DOHH2 (cell line): ENCODE data around the gene PPARD.
A peak's percentile ranks its signal among the peaks of the same experiment; 100 is the strongest.

Source experiments
- H3F3A ChIP-seq: fragments of 200-600 bp; sonication (generic), shearing (Covaris generic); 2 replicates; pipeline ENCODE4 v1.6.0; 2016; ENCODE audit warnings: antibody characterized with exemption, mild to moderate bottlenecking; ENCODE audit not compliant: control insufficient read depth, insufficient read depth
- H3K27ac ChIP-seq: fragments of 200-600 bp; sonication (generic); 2 replicates; pipeline ENCODE4 v1.5.1; 2014; ENCODE audit warnings: low read depth, mild to moderate bottlenecking, low read length, moderate library complexity
- H3K27me3 ChIP-seq: fragments of 200-600 bp; sonication (generic); 2 replicates; pipeline ENCODE4 v1.6.1; 2014; ENCODE audit warnings: mild to moderate bottlenecking, low read length, mixed read lengths; ENCODE audit not compliant: control insufficient read depth
- H3K36me3 ChIP-seq: fragments of 200-600 bp; sonication (generic); 2 replicates; pipeline ENCODE4 v1.6.1; 2014; ENCODE audit warnings: mild to moderate bottlenecking, low read length, moderate library complexity, mixed read lengths; ENCODE audit not compliant: control insufficient read depth
- H3K4me1 ChIP-seq: fragments of 200-600 bp; sonication (generic); 2 replicates; pipeline ENCODE4 v1.6.1; 2014; ENCODE audit warnings: mild to moderate bottlenecking, low read length, mixed read lengths; ENCODE audit not compliant: control insufficient read depth
- H3K4me2 ChIP-seq: fragments of 200-600 bp; sonication (generic); 2 replicates; pipeline ENCODE4 v1.6.0; 2014; ENCODE audit warnings: mild to moderate bottlenecking, low read length, moderate library complexity
- H3K4me3 ChIP-seq: fragments of 200-600 bp; sonication (generic); 2 replicates; pipeline ENCODE4 v1.5.1; 2014; ENCODE audit warnings: mild to moderate bottlenecking, low read length, mixed read lengths
- H3K79me2 ChIP-seq: fragments of 200-600 bp; sonication (generic); 2 replicates; pipeline ENCODE4 v1.6.1; 2014; ENCODE audit warnings: mild to moderate bottlenecking, low read length, mixed read lengths; ENCODE audit not compliant: control insufficient read depth
- H3K9me2 ChIP-seq: fragments of 200-600 bp; sonication (generic); replicated peaks from 2 replicates; pipeline ENCODE4 v1.6.1; 2014; ENCODE audit warnings: mild to moderate bottlenecking, low read length, mixed read lengths; ENCODE audit not compliant: control insufficient read depth
- H3K9me3 ChIP-seq: fragments of 200-600 bp; sonication (generic); 2 replicates; pipeline ENCODE4 v1.6.1; 2014; ENCODE audit warnings: antibody characterized with exemption, low read length, mixed read lengths; ENCODE audit not compliant: control insufficient read depth, insufficient read depth
- H4K20me1 ChIP-seq: fragments of 200-600 bp; sonication (generic); 2 replicates; pipeline ENCODE4 v1.6.0; 2014; ENCODE audit warnings: low read depth, mild to moderate bottlenecking, antibody characterized with exemption, low read length, moderate library complexity; ENCODE audit not compliant: control insufficient read depth, insufficient read depth
- EZH2phosphoT487 ChIP-seq: fragments of 200-600 bp; sonication (generic); IDR thresholded peaks from 2 replicates; pipeline ENCODE4 v1.6.1; 2017; ENCODE audit warnings: borderline replicate concordance, mild to moderate bottlenecking, antibody characterized with exemption, low read length, moderate library complexity, mixed read lengths
- TF ChIP-seq, protein P1 (sequence below): fragments of 200-600 bp; sonication (generic); IDR thresholded peaks from one replicate; pipeline ENCODE4 v1.5.1; 2014; ENCODE audit warnings: antibody characterized with exemption, mild to moderate bottlenecking, low read depth, low read length; ENCODE audit not compliant: poor library complexity, severe bottlenecking

Gene PPARD

DNA sequence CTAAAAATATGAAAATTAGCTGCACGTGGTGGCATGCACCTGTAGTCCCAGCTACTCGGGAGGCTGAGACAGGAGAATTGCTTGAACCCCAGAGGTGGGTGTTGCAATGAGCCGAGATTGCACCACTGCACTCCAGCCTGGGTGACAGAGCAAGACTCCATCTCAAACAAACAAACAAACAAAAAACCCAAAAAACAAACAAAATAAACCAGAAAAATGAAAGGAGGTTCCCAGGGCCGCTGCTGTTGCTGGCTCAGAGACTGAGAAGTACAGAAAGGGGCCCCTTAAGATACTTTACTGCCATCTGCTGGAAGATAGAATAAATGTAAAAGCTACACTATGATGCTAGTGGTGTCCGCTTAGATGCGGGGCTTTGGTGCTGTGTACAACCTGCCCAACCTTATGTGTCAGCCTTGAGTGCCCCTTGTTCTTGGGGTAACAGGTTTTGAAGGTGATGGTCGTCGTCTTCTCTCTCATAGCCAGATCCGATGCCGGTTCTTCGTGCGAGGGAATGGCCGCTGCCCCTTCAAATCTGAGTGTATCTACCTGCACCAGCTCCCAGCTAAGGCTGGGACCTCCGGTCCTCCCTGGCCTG, 107.0 kb downstream of the PPARD start:
- H3K36me3 ChIP-seq: 0 out of 2 replicates have a peak, but pooled peaks cover 2% of the 10 kb centered on the region
- H3K27me3 ChIP-seq: peaks cover 12% of the 10 kb centered on the region
- H3K4me3 ChIP-seq: no peak overlapping the region
- H3F3A ChIP-seq: 0 out of 2 replicates have a peak, but pooled peaks cover 2% of the 10 kb centered on the region
- H3K9me2 ChIP-seq: no peaks in the 10 kb centered on the region
- no peak overlapping the region for H3K27ac ChIP-seq
- no peaks in the 10 kb centered on the region for H4K20me1 ChIP-seq
- H3K4me1 ChIP-seq: peaks cover 27% of the 10 kb centered on the region
- no peaks in the 10 kb centered on the region for H3K9me3 ChIP-seq
- H3K79me2 ChIP-seq: peaks cover 14% of the 10 kb centered on the region
- peak overlapping the region; percentile 33; the same call in 1 of the 2 replicates for H3K4me2 ChIP-seq
- no peak for TF ChIP-seq EZH2phosphoT487
- TF ChIP-seq, protein P1, sequence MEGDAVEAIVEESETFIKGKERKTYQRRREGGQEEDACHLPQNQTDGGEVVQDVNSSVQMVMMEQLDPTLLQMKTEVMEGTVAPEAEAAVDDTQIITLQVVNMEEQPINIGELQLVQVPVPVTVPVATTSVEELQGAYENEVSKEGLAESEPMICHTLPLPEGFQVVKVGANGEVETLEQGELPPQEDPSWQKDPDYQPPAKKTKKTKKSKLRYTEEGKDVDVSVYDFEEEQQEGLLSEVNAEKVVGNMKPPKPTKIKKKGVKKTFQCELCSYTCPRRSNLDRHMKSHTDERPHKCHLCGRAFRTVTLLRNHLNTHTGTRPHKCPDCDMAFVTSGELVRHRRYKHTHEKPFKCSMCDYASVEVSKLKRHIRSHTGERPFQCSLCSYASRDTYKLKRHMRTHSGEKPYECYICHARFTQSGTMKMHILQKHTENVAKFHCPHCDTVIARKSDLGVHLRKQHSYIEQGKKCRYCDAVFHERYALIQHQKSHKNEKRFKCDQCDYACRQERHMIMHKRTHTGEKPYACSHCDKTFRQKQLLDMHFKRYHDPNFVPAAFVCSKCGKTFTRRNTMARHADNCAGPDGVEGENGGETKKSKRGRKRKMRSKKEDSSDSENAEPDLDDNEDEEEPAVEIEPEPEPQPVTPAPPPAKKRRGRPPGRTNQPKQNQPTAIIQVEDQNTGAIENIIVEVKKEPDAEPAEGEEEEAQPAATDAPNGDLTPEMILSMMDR: peak; percentile 67

GRCh38 chr6:35451354-35452182, 109.2 kb downstream of the PPARD start:
- no peaks in the 10 kb centered on the region for H4K20me1 ChIP-seq
- peaks cover 16% of the 10 kb centered on the region for H3K79me2 ChIP-seq
- H3K4me1 ChIP-seq: peaks cover 27% of the 10 kb centered on the region
- no peak for TF ChIP-seq EZH2phosphoT487
- TF ChIP-seq, protein P1: no peak
- no peaks in the 10 kb centered on the region for H3K9me2 ChIP-seq
- peak overlapping the region; percentile 74 for H3K4me3 ChIP-seq
- 0 out of 2 replicates have a peak, but pooled peaks cover 2% of the 10 kb centered on the region for H3F3A ChIP-seq
- no peaks in the 10 kb centered on the region for H3K9me3 ChIP-seq
- H3K36me3 ChIP-seq: peaks cover 12% of the 10 kb centered on the region; the same call in 1 of the 2 replicates
- H3K4me2 ChIP-seq: peak overlapping the region; percentile 81
- H3K27ac ChIP-seq: no peak overlapping the region
- peaks cover 12% of the 10 kb centered on the region for H3K27me3 ChIP-seq

DNA sequence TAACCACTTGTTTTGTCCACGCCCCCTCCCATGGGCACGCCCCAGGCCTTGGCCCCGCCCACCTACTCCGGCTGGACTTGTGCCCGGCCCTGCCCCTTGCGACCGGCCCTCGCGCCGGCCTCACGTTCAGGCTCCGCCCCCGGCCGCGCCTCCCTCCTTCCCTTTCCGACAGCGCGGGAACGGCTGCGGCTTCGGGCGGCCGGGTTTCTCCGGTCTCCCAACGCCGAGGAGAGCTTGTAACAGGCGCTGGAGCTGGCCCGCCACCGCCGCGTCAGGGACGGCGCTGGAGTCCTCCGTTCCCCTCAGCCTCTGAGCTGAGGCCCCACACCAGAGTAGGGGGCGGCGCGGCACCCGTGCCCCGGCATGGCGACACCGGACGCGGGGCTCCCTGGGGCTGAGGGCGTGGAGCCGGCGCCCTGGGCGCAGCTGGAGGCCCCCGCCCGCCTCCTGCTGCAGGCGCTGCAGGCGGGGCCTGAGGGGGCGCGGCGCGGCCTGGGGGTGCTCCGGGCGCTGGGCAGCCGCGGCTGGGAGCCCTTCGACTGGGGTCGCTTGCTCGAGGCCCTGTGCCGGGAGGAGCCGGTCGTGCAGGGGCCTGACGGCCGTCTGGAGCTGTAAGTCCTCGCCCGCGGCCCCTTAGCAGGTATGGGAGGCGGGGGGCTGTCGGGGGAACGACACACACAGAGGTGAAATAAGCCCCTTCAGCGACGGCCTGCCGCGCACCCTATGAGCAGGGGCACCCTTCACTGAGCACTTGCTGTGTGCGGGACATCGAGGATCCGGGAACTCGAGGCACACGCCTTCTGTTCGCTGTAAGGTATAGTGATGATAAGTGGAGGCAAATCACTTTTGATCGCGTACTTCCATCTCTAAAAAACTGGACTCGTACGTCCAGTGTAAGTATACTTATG, 110.1 kb downstream of the PPARD start, which contains the start of gene FANCE:
Gene FANCE (plus strand): TSS at position 156 of the 908 bp plus-strand sequence. CDS start 208 bp downstream, at position 364.
- H3F3A ChIP-seq: 0 out of 2 replicates have a peak, but pooled peaks cover 2% of the 10 kb centered on the region
- TF ChIP-seq, protein P1: no peak
- no peak for TF ChIP-seq EZH2phosphoT487
- H3K4me1 ChIP-seq: peaks cover 27% of the 10 kb centered on the region
- H3K79me2 ChIP-seq: peaks cover 16% of the 10 kb centered on the region
- no peaks in the 10 kb centered on the region for H4K20me1 ChIP-seq
- H3K9me3 ChIP-seq: no peaks in the 10 kb centered on the region
- peaks cover 12% of the 10 kb centered on the region for H3K27me3 ChIP-seq
- H3K4me3 ChIP-seq: peak within 1 kb of the TSS; percentile 74
- peak within 1 kb of the TSS; percentile 81 for H3K4me2 ChIP-seq
- H3K27ac ChIP-seq: no peak within 1 kb of the TSS
- no peaks in the 10 kb centered on the region for H3K9me2 ChIP-seq
- H3K36me3 ChIP-seq: peaks cover 14% of the 10 kb centered on the region
